Fibroblast of skin of scalp (primary cell): ENCODE measurements around the gene SMCHD1.
"Not testable (repeated sequence)": the region's sequence is repeated elsewhere in the genome, so short reads cannot be mapped to it uniquely, and the experiment has no call there.

Experiments used
- DNase-seq: peaks from one replicate; pipeline ENCODE4 v3.0.0-alpha.2; 2013

SMCHD1 gene

DNA sequence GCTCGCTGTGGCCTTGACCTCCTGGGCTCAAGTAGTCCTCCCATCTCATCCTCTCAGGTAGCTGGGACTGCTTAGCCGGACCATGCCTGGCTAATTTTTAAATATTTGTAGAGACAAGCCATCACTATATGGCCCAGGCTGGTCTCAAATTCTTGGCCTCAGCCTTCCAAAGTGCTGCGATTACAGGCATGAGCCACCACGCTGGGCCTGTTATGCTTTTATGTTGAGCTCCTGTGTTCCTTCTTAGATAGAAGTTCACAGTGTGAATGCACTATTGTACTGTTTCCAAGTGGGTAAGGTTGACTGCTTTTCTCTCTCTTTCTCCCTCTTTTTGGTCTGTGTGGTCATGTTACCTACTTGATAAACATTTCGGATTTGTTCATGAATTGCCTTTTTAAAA lies 61.9 kb downstream of the SMCHD1 start:
- no peak for DNase-seq

DNA sequence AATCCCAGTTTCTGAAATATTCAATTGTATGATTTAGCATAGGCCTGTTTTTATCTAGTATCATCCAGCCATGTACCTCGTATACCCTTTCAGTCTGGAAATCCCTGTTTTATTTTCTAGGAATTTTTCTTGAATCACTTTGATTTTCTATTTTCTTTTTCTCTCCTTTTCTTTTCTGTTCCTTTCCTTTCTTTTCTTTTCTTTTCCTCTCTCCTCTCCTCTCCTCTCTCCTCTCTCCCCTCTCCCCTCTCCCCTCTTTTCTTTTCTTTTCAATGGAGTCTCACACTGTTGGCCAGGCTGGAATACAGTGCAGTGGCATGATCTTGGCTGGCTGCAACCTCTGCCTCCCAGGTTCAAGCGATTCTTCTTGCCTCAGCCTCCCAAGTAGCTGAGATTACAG lies 63.5 kb downstream of the SMCHD1 start:
- no peak for DNase-seq

DNA sequence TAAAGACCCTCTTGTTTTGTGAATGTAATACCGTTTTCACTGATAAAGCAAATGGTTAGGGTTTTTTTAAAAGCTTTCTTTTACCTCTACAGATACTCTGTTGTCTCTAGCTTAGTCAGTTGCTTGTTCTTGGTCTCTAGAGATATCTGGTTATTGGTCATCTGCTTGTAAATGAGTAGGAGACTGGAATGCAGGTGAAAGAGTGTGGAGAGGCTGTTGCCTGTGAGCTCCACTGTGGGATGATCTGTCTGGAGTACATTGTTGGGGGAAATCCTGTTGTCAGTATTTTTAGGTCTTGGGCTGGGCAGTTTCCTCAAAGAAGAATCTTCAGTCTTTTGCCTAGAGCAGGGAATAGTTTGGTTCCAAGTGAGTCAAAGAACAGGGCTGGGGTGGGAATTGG lies 67.7 kb downstream of the SMCHD1 start:
- DNase-seq: no peak

DNA sequence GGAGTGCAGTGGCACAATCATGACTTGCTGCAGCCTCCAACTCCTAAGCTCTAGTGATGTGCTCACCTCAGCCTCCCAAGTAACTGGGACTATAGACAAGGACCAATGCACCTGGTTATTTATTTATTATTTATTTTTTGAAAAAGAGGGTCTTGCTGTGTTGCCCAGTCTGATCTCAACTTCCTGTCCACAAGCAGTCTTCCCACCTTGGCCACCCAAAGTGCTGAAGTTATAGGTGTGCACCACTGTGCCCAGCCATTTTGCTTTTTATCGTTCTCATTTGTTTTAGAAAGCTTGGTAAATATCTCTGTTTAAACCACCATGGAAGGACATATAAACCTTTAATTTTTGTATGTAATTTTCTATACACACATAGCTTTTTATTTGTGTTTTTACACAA lies 74.2 kb downstream of the SMCHD1 start:
- DNase-seq: no peak

DNA sequence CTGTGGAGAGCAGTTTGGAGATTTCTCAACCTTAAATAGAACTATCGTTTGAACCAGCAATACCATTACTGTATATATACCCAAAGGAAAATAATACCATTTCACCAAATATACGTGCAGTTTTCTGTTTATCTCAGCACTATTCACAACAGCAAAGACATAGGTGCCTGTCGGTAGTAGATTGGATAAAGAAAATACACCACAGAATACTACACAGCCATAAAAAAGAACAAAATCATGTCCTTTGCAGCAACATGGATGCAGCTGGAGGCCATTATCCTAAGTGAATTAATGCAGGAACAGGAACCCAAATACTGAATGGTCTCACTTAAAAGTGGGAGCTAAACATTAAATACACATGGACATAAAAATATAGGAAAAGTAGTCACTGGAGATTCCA lies 81.3 kb downstream of the SMCHD1 start:
- DNase-seq: no peak

DNA sequence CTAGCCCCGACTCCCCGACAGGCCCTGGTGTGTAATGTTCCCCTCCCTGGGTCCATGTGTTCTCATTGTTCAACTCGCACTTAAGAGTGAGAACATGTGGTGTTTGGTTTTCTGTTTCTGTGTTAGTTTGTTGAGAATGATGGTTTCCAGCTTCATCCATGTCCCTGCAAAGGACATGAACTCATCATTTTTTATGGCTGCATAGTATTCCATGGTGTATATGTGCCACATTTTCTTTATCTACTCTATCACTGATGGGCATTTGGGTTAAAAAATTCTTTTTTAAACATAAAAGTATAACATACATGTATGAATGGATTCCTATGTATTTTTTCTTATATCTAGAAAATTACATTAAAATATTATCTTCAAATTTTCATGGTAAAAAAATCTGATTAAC lies 84.6 kb downstream of the SMCHD1 start:
- not testable (repeated sequence) for DNase-seq

DNA sequence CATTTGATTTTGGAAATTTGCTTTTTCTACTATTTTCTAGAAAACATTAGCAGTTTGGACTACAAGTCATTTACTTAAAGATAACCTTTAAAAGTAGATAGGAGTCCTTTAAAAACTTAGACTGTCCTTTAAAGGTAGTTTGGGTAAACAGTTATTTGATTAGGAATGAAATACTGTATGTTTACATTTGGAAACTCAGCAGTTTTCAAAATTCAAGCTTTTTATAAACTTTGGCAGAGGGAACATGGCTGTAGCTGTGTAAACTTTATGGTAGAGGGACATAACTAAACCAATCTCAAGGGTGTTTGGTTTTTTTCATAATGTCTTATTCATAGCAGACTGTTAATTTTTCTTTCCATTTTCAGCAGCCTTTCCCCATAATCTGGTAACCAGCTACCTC lies 90.7 kb downstream of the SMCHD1 start:
- no peak for DNase-seq

DNA sequence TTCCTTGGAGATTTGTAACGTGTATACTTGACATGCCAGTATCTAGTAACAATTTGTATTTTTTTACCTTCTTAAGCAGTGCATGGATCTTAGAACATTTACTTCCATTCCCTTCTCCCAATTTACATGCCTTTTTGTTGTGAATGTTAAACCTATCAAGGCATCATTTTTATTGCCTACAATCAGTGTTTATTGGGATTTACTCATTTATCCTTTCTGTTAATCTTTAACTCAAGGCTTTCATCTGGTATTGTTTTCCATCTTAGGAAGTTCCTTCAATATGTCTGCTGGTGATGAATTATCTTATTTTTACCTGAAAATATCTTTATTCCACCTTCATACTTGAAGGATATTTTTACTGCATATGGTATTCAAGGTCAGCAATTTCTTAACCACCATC lies 102.8 kb downstream of the SMCHD1 start:
- no peak for DNase-seq

DNA sequence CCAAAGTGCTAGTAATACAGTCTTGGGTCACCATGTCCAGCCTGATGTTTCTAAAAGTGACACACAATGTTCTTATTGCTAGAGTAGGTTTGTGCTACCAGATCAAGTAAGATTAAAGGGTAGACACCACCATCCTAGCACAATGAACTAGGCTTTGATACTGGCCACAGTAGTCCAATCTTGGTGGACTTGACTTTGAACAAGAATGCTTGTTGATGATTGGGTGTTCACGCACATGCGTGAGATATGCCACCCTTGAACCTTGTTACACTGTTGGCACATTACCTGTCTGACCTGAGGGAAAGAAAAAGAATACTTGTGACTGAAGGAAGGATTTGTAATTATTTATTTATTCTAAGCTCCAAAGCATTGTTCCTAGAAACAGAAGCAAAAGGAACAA lies 119.1 kb downstream of the SMCHD1 start:
- no peak for DNase-seq

DNA sequence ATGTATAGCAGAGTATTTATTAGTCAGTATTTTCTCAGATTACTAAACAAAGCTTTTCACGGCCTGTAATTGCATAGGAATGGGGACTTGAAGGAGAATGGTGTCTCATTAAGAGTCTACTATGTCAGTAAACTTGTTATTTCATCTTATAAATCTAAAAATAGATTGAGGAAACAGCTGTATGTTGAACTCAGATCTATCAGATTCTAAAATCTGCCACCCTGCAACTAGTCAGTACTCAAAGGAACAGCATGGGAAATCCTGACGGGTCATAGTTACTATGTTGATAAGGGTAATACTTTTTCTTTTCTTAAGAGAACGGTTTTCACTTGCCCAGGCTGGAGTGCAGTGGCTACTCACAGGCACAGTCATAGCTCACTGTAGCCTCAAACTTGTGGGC lies 121.1 kb downstream of the SMCHD1 start:
- DNase-seq: no peak

DNA sequence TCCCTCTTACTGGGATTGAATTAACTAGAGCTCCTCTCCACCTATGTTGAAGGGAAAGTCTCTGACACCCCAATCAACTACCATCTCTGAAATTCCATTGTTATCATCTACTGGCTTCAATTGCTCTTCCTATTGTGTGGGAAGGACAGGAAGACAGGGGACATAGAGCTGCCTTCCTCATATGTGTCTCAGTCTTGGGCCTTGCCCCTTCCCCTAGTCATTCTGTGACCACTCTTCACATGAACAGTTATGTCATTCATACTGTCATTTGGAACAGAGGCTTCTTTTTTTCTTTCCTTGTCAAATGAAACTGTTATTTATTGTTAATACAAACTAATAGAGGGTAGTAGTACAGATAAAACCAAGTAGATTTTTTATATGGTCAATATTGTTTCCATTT lies 121.7 kb downstream of the SMCHD1 start:
- no peak for DNase-seq

DNA sequence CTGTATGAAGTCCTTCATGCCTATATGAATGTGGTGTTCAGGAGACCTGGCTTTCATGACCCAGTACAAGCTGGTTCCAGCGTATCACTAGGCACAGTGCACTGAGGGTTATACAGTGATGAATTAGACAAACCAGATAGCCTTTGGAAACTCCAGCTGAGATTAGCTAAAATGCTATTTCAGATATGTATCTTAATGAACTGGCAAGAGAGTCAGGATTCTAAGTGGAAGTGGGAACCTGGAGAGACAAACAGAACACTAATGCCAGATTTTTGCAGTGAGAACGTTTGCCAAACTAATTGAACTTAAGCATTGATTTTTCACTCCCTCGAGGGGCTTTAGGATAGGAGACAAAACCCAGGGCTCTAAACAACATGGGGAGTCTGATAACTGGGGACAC lies 125.2 kb downstream of the SMCHD1 start:
- no peak for DNase-seq

DNA sequence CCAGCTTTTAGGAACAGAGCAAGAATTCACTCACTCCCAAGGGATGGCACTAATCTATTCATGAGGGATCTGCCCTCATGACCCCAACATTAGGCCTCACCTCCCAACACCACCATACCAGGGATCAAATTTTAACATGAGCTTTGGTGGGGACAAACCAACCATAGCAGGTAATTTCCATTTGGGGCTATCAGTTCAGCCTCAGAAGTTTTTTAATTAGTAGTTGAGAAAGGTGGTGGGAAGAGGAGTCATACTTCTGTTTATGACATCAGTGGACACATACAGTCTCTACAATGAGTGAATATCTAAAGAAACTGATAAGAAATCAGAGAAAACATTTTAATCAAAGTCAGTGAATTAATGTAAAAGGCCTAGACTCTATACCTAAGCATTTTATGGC lies 131.7 kb downstream of the SMCHD1 start:
- no peak for DNase-seq

DNA sequence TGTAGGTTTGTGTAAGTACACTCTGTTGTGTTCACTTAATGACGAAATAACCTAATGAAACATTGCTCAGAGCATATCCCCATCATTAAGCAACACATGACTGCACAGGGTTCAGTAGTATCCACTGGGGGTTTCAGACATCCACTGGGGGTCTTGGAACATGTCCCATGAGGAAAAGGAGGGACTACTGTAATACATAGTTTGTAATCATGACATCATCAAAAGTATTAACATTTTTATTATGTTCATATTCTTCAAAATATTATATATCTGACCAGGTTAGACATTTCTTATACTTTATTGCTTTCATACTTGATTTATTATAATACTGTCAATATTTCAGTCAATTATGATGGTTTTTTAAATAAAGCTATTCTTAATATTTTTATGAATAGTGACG lies 136.9 kb downstream of the SMCHD1 start:
- no peak for DNase-seq

DNA sequence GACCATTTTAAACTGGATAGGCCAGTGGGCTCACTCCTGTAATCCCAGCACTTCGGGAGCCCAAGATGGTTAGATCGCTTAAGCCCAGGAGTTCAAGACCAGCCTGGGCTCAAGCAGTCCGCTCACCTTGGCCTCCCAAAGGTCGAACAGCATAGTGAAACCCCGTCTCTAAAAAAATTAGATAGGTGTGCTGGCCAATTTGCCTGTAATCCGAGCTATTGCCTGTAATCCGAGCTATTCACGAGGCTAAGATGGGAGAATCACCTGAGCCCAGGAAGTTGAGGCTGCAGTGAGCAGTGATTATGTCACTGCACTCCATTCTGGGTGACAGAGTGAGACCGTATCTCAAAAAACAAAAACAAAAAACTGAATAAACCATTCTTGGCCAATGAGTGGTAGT lies 138.6 kb downstream of the SMCHD1 start:
- no peak for DNase-seq

DNA sequence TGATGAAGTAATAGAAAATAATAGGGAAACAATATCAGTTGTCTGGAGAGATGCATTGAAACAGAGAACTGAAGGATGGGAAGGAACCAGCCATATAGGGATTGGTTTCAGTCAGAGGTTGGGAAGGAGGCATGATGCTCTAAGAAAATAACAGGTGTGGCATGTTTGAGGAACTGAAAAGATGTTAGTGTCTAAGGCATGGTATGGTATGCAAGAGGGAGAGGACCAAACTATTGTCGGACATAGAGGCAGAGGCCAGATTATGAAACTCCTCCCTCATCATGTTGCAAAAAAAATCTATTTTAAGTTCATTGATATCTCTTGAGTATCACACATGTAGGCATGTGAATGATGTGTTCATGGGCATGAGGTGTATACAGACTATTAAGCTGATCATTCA lies 142.4 kb downstream of the SMCHD1 start:
- DNase-seq: no peak

DNA sequence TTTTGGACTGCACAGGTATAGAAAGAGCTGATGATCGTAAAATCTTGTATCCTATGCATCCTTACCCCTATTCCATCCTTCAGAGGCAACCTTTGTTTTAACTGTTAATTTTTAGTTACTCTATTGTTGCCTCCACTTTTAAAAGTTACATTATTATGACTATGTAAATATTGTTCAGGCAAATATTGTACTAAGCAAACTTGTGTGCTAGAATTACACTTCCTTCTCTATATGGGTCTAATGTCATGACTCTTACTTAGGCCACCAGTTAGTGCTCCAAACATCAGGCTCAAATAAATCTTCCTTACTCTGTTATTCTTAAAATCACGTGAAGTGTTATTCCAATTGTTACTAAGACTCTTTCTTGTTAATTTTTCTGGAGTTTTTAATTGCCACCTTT lies 143.8 kb downstream of the SMCHD1 start:
- no peak for DNase-seq

DNA sequence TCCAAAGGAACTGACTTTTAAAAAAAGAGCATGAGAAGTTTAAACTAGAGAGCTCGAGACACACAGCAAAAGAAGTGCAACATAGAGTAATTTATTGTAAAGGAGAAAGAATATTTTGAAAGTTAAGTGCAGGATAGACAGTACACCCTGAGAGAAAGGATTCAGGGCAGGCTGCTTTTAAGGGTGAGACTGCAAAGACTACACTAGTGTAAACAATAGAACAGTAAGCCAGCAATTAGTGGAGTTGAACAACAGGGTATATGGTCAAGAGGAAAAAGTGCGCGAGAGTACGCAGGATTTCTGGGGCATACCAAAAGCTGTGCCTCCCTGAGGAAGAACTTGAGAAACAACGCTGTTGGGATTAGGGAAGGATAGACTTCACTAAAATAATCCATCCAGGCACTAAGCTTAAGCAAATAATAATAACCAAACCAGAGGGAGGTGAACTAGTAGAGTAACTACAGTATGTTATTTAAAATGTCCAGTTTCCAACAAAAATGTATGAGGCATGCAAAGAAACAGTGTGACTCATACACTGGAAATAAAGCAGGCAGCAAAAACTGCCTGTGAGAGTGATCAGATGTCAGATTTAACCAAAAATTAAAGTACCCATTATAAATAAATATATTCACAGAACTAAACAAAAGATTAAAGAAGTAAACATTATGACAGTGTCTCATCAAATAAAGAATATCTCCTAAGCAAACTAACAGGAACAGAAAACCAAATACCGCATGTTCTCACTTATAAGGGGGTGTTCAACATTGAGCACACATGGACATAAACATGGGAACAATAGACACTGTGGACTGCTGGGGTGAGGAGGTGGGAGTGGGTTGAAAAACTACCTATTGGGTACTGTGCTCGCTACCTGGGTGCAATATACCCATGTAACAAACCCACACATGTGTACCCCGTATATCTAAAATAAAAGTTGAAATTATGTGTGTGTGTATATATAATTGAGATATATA lies 150.7 kb downstream of the SMCHD1 start:
- peak; percentile 69 for DNase-seq

DNA sequence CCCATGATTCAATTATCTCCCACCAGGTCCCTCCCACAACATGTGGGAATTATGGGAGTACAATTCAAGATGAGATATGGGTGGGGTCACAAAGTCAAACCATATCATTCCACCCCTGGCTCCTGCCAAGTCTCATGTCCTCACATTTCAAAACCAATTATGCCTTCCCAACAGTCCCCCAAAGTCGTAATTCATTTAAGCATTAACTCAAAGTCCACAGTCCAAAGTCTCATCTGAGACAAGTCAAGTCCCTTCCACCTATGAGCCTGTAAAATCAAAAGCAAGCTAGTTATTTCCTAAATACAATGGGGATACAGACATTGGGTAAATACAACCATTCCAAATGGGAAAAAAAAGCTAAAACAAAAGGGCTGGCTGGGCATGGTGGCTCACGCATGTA lies 153.1 kb downstream of the SMCHD1 start:
- not testable (repeated sequence) for DNase-seq

DNA sequence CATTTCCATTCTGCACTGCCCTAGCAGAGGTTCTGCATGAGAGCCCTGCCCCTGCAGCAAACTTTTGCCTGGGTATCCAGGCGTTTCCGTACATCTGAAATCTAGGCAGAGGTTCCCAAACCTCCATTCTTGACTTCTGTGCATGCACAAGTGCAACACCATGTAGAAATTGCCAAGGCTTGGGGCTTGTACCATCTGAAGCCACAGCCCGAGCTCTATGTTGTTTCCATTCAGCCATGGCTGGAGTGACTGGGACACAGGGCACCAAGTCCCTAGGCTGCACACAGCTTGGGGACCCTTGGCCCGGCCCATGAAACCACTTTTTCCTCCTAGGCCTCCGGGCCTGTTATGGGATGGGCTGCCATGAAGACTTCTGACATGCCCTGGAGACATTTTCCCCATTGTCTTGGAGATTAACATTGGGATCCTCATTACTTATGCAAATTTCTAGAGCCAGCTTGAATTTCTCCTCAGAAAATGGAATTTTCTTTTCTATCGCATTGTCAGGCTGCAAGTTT lies 154.2 kb downstream of the SMCHD1 start:
- not testable (repeated sequence) for DNase-seq

DNA sequence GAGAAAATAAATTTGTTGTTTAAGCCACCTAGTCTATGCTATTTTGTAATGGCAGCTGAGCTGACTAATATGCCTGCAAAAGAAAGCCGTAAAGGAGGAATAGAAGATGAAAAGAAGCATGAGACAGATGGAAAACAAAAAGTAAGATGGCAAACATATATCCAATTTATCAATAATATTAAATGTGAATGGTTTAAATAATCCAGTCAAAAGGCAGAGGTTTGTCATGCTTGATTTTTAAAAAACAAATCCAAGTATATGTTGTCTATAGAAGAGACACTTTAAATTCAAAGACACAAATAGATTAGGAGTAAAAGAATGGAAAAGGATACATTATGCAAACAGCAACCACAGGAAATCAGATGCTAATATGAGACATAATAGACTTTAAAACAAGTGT lies 155.9 kb downstream of the SMCHD1 start:
- DNase-seq: no peak

DNA sequence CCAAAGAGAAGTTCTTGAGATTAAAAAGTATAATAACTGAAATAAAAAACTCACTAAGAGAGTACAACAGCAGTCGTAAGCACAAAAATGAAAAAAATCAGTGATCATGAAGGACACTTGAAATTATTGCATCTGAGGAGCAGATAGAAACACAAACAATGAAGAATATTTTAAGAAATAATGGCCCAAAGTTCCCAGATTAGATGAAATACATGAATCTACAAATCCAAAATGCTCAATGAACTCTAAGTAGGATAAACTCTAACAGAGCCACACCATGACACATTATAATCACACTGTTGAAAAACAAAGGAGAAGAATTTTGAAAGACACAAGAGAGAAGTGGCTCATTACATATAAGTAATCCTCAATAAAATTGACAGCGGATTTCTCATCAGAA lies 159.4 kb downstream of the SMCHD1 start:
- DNase-seq: no peak

DNA sequence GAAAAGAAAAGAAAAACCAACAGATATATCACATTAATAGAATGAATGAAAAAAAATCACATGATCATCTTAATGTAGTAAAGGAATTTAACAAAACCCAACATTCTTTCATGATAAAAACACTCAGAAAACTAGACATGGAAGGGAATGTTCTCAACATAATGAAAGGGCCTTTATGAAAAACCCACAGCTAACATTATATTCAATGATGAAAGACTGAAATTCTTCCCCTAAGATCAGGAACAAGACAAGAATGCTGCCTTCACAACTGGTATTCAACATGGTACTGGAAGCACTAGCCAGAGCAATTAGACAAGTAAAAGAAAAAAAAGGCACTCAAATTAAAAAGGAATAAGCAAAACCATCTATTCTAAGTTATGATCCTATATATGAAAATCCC lies 162.8 kb downstream of the SMCHD1 start:
- no peak for DNase-seq

DNA sequence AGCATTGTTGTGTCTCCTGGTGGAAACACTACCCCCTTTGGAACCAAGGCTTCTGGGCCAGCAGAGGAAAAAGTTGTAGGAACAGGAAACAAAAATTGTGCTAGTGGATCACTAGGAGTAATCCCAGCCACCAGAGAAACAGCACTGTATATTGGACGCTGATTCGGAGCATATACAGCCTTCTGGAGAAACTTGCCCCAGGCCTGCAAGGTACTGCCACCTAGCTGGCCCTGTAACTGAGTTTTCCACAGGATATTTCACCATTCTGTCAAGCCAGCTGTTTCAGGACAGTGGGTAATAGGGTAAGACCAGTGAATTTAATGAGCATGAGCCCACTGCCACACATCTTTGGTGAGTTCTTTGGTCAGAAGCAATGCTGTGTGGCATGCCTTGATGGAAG lies 166.2 kb downstream of the SMCHD1 start:
- DNase-seq: no peak
